HEK293T (cell line): ENCODE measurements around the gene RAD51D.

Source experiments
- BHLHE40 ChIP-seq: fragments of 450-650 bp; IDR thresholded peaks from 2 replicates; pipeline ENCODE4 v1.6.1; 2016; ENCODE audit warnings: mild to moderate bottlenecking, moderate library complexity, borderline replicate concordance
- CTBP1 ChIP-seq: fragments of 450-650 bp; IDR thresholded peaks from 2 replicates; pipeline ENCODE4 v1.6.1; 2016; ENCODE audit warnings: borderline replicate concordance
- ELF4 ChIP-seq: fragments of 450-650 bp; IDR thresholded peaks from 2 replicates; pipeline ENCODE4 v1.6.1; 2017; ENCODE audit warnings: antibody characterized with exemption
- LEF1 ChIP-seq: fragments of 450-650 bp; IDR thresholded peaks from 2 replicates; pipeline ENCODE4 v1.6.1; 2017; ENCODE audit warnings: mild to moderate bottlenecking, borderline replicate concordance
- SUZ12 ChIP-seq: fragments of 450-650 bp; IDR thresholded peaks from 2 replicates; pipeline ENCODE4 v1.6.1; 2016; ENCODE audit warnings: mild to moderate bottlenecking
- ZNF384 ChIP-seq: fragments of 450-650 bp; IDR thresholded peaks from 2 replicates; pipeline ENCODE4 v1.6.1; 2016

DNA sequence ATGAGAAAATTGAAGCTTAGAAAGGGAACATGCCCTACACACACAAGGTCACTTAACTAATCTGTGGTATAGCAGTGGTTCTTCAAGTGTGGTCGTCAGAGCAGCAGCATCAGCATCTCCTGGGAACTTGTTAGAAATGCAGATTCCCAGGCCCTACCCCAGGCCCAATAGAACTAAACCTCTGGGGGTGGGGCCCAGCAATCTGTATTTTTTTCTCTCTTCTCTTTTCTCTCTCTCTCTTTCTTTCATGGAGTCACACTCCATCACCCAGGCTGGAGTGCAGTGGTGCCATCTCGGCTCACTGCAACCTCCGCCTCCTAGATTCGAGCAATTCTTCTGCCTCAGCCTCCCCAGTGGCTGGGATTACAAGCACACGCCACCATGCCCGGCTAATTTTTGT is 18.6 kb upstream of the RAD51D start:
- TF ChIP-seq LEF1, result no peak
- TF ChIP-seq CTBP1, result no peak
- no peak for TF ChIP-seq BHLHE40
- no peak for TF ChIP-seq ELF4
- TF ChIP-seq SUZ12, result no peak
- no peak for TF ChIP-seq ZNF384
